CD4-positive, alpha-beta memory T cell (primary cell): Measurements from ENCODE around the gene UGGT1. TPM values are rescaled to one million over a fixed set of nuclear protein-coding genes. Genes with fewer than 3 reads are reported as not detected.

Experiments
- CTCF ChIA-PET: fragments of 350-600 bp; sonication (Branson Sonifier 250); formaldehyde crosslinking; loops from one replicate; lab custom pipeline; 2021; ENCODE audit warnings: inconsistent platforms; ENCODE audit not compliant: partially characterized antibody; lab: Charles Lee
- POLR2A ChIA-PET: fragments of 350-600 bp; sonication (Branson Sonifier 250); formaldehyde crosslinking; loops from one replicate; lab custom pipeline; 2021; ENCODE audit not compliant: partially characterized antibody; lab: Charles Lee
- DNase-seq, 5 donors: peaks; one replicate each; pipeline versions ENCODE4 v3.0.0 to v3.0.0-alpha.2; 2020 to 2022; ENCODE audit warnings: mixed read lengths in 1 of 5
- H3K27ac ChIP-seq: one replicate; pipeline ENCODE4 v1.7.0; 2013; ENCODE audit warnings: low read depth, low read length
- H3K27me3 ChIP-seq: 2 replicates; pipeline ENCODE4 v1.7.0; 2013; ENCODE audit warnings: mild to moderate bottlenecking, low read length, moderate library complexity; ENCODE audit not compliant: insufficient read depth
- H3K36me3 ChIP-seq: 2 replicates; pipeline ENCODE4 v1.7.0; 2013; ENCODE audit warnings: mild to moderate bottlenecking, low read length, moderate library complexity; ENCODE audit not compliant: insufficient read depth
- H3K4me1 ChIP-seq: 2 replicates; pipeline ENCODE4 v1.7.0; 2013; ENCODE audit warnings: mild to moderate bottlenecking, low read length, moderate library complexity; ENCODE audit not compliant: insufficient read depth
- H3K4me3 ChIP-seq, 2 donors: one replicate each; pipeline ENCODE4 v1.7.0; 2013; ENCODE audit warnings: low read length in 2 of 2, mild to moderate bottlenecking in 1 of 2
- H3K9me3 ChIP-seq, 2 donors: one replicate each; pipeline ENCODE4 v1.7.0; 2013; ENCODE audit warnings: low read length in 2 of 2, control low read depth in 1 of 2; ENCODE audit not compliant: control insufficient read depth in 1 of 2
- H3K27ac Mint-ChIP-seq, 7 donors: one replicate each; pipeline ENCODE4 v1.8.0; 2020 to 2021; ENCODE audit warnings: mixed read lengths in 7 of 7, mild to moderate bottlenecking in 6 of 7, inconsistent platforms in 3 of 7, moderate library complexity in 3 of 7
- H3K27me3 Mint-ChIP-seq, 2 donors: one replicate each; pipeline ENCODE4 v1.8.0; 2020 to 2021; ENCODE audit warnings: mixed read lengths in 2 of 2
- H3K36me3 Mint-ChIP-seq, 2 donors: one replicate each; pipeline ENCODE4 v1.8.0; 2020 to 2021; ENCODE audit warnings: mixed read lengths in 2 of 2, inconsistent platforms in 1 of 2, mild to moderate bottlenecking in 1 of 2
- H3K4me1 Mint-ChIP-seq, 4 donors: one replicate each; pipeline ENCODE4 v1.8.0; 2020 to 2021; ENCODE audit warnings: mixed read lengths in 4 of 4, mild to moderate bottlenecking in 1 of 4
- H3K4me3 Mint-ChIP-seq, 8 donors: one replicate each; pipeline ENCODE4 v1.8.0; 2020 to 2021; ENCODE audit warnings: mixed read lengths in 8 of 8, mild to moderate bottlenecking in 7 of 8, moderate library complexity in 6 of 8, inconsistent platforms in 3 of 8
- H3K9me3 Mint-ChIP-seq, 8 donors: one replicate each; pipeline ENCODE4 v1.8.0; 2020 to 2021; ENCODE audit warnings: mixed read lengths in 8 of 8, mild to moderate bottlenecking in 5 of 8, inconsistent platforms in 3 of 8, moderate library complexity in 1 of 8
- intact Hi-C: fragments of 100-400 bp; cut with micrococcal nuclease; formaldehyde crosslinking; loops from one replicate; pipeline ENCODE4 v1.15.1; 2023
- polyA plus RNA-seq, 2 donors: library from polyadenylated mRNA; unstranded; fragments of 300-500 nt; fragmentation: Illumina TruSeq; gene quantifications; one replicate each; pipeline ENCODE4 v1.2.3, GENCODE V29; 2021
- total RNA-seq, 2 experiments: library from RNA; stranded (reverse); gene quantifications; one replicate each; pipeline ENCODE4 v1.2.3, GENCODE V29; 2021

Gene UGGT1
- total and polyA plus RNA-seq, 4 experiments from 2014 or later, result 6.5 to 60.2 (median 37.9) TPM

- CTCF ChIA-PET, result no interaction called here
- H3K4me1 ChIP-seq, result no peaks in the 10 kb centered on the region
- no peaks in the 10 kb centered on the region for H3K27me3 ChIP-seq
- Mint-ChIP-seq H3K36me3 (peaks cover 41 to 76% of the 10 kb centered on the region in 2 donors), H3K4me1 (peaks cover 0 to 3% (median 0%) of the 10 kb centered on the region in 4 donors), H3K27me3 (no peaks in the 10 kb centered on the region), H3K4me3 (no peak overlapping the region), H3K27ac (peak overlapping the region in 2 of 7 donors; percentile 4 to 32), H3K9me3 (no peaks in the 10 kb centered on the region)
- H3K9me3 ChIP-seq, result no peaks in the 10 kb centered on the region
- peaks cover 54% of the 10 kb centered on the region for H3K36me3 ChIP-seq
- H3K27ac ChIP-seq, result no peak overlapping the region
- DNase-seq, result no peak
- intact Hi-C loops, result no loop called here
- POLR2A ChIA-PET, result no interaction called here
- no peak overlapping the region for H3K4me3 ChIP-seq
These were observed 69.7 kb downstream of the UGGT1 start for GRCh38 chr2:128160616-128161275.

- Mint-ChIP-seq H3K9me3 (no peaks in the 10 kb centered on the region), H3K4me3 (no peak overlapping the region), H3K36me3 (peaks cover 44 to 79% of the 10 kb centered on the region in 2 donors), H3K27ac (peak overlapping the region in 4 of 7 donors; percentile 6 to 23 (median 8)), H3K4me1 (peaks cover 0 to 4% (median 0%) of the 10 kb centered on the region in 4 donors), H3K27me3 (no peaks in the 10 kb centered on the region)
- Histone ChIP-seq H3K9me3 (no peaks in the 10 kb centered on the region), H3K36me3 (peaks cover 55% of the 10 kb centered on the region), H3K27me3 (no peaks in the 10 kb centered on the region), H3K4me1 (no peaks in the 10 kb centered on the region), H3K27ac (no peak overlapping the region), H3K4me3 (no peak overlapping the region)
- intact Hi-C loops, result no loop called here
- CTCF ChIA-PET, result no interaction called here
- POLR2A ChIA-PET, result no interaction called here
- no peak for DNase-seq
These were observed 71.3 kb downstream of the UGGT1 start for GRCh38 chr2:128162266-128162665.

- Mint-ChIP-seq H3K9me3 (no peaks in the 10 kb centered on the region), H3K27ac (no peak overlapping the region), H3K4me3 (no peak overlapping the region), H3K4me1 (peaks cover 0 to 10% (median 8%) of the 10 kb centered on the region in 4 donors), H3K36me3 (peaks cover 43 to 79% of the 10 kb centered on the region in 2 donors), H3K27me3 (no peaks in the 10 kb centered on the region)
- Histone ChIP-seq H3K27ac (no peak overlapping the region), H3K9me3 (no peaks in the 10 kb centered on the region), H3K4me3 (no peak overlapping the region), H3K36me3 (peaks cover 57% of the 10 kb centered on the region), H3K4me1 (peaks cover 9% of the 10 kb centered on the region), H3K27me3 (no peaks in the 10 kb centered on the region)
- intact Hi-C loops, result no loop called here
- ChIA-PET CTCF (interaction anchor here (1.4 kb wide), 1 partner anchor 12 kb away, joined by 4 read pairs; no protein-coding TSS in a partner anchor), POLR2A (no interaction called here)
- no peak for DNase-seq
These were observed 73.3 kb downstream of the UGGT1 start for GRCh38 chr2:128164311-128164710.

- H3K9me3 Mint-ChIP-seq, result no peaks in the 10 kb centered on the region
- ChIA-PET POLR2A (no interaction called here), CTCF (no interaction called here)
- no peak overlapping the region for H3K27ac Mint-ChIP-seq
- Histone ChIP-seq H3K4me1 (peaks cover 9% of the 10 kb centered on the region), H3K36me3 (peaks cover 55% of the 10 kb centered on the region), H3K27ac (no peak overlapping the region), H3K4me3 (no peak overlapping the region), H3K27me3 (no peaks in the 10 kb centered on the region), H3K9me3 (no peaks in the 10 kb centered on the region)
- peaks cover 0 to 8% (median 8%) of the 10 kb centered on the region in 4 donors for H3K4me1 Mint-ChIP-seq
- no peak for DNase-seq
- H3K36me3 Mint-ChIP-seq, result peaks cover 55 to 78% of the 10 kb centered on the region in 2 donors
- H3K27me3 Mint-ChIP-seq, result no peaks in the 10 kb centered on the region
- no peak overlapping the region for H3K4me3 Mint-ChIP-seq
- intact Hi-C loops, result no loop called here
These were observed 75.8 kb downstream of the UGGT1 start for GRCh38 chr2:128166746-128167353.

GRCh38 chr2:128169094-128169493, 78.1 kb downstream of the UGGT1 start:
- H3K27me3 Mint-ChIP-seq, result no peaks in the 10 kb centered on the region
- Histone ChIP-seq H3K9me3 (no peaks in the 10 kb centered on the region), H3K27ac (no peak overlapping the region), H3K4me1 (peaks cover 9% of the 10 kb centered on the region), H3K4me3 (no peak overlapping the region), H3K36me3 (peaks cover 76% of the 10 kb centered on the region), H3K27me3 (no peaks in the 10 kb centered on the region)
- H3K27ac Mint-ChIP-seq, result no peak overlapping the region
- H3K4me3 Mint-ChIP-seq, result no peak overlapping the region
- peaks cover 68 to 88% of the 10 kb centered on the region in 2 donors for H3K36me3 Mint-ChIP-seq
- no peak for DNase-seq
- H3K4me1 Mint-ChIP-seq, result peaks cover 0 to 8% (median 7%) of the 10 kb centered on the region in 4 donors
- CTCF ChIA-PET, result interaction anchor here (1.1 kb wide), 1 partner anchor 65 kb away, joined by 3 read pairs; no protein-coding TSS in a partner anchor
- intact Hi-C loops, result no loop called here
- POLR2A ChIA-PET, result no interaction called here
- no peaks in the 10 kb centered on the region for H3K9me3 Mint-ChIP-seq

GRCh38 chr2:128169497-128169896, 78.5 kb downstream of the UGGT1 start:
- no peaks in the 10 kb centered on the region for H3K9me3 ChIP-seq
- DNase-seq, result no peak
- no peak overlapping the region for H3K27ac ChIP-seq
- peaks cover 75% of the 10 kb centered on the region for H3K36me3 ChIP-seq
- intact Hi-C loops, result no loop called here
- CTCF ChIA-PET, result interaction anchor here (1.1 kb wide), 1 partner anchor 65 kb away, joined by 3 read pairs; no protein-coding TSS in a partner anchor
- Mint-ChIP-seq H3K27me3 (no peaks in the 10 kb centered on the region), H3K27ac (peak overlapping the region in 2 of 7 donors; percentile 12 to 19), H3K36me3 (peaks cover 68 to 86% of the 10 kb centered on the region in 2 donors), H3K4me3 (no peak overlapping the region), H3K4me1 (peaks cover 0 to 8% (median 7%) of the 10 kb centered on the region in 4 donors), H3K9me3 (no peaks in the 10 kb centered on the region)
- POLR2A ChIA-PET, result no interaction called here
- no peak overlapping the region for H3K4me3 ChIP-seq
- peaks cover 9% of the 10 kb centered on the region for H3K4me1 ChIP-seq
- no peaks in the 10 kb centered on the region for H3K27me3 ChIP-seq

GRCh38 chr2:128169933-128170709, 79.1 kb downstream of the UGGT1 start:
- Histone ChIP-seq H3K4me1 (peaks cover 9% of the 10 kb centered on the region), H3K36me3 (peaks cover 75% of the 10 kb centered on the region), H3K9me3 (no peaks in the 10 kb centered on the region), H3K27ac (no peak overlapping the region), H3K4me3 (no peak overlapping the region), H3K27me3 (no peaks in the 10 kb centered on the region)
- Mint-ChIP-seq H3K36me3 (peaks cover 68 to 86% of the 10 kb centered on the region in 2 donors), H3K27me3 (no peaks in the 10 kb centered on the region), H3K9me3 (no peaks in the 10 kb centered on the region), H3K4me1 (peaks cover 0 to 8% (median 7%) of the 10 kb centered on the region in 4 donors), H3K27ac (peak overlapping the region in 5 of 7 donors; percentile 2 to 66 (median 29)), H3K4me3 (no peak overlapping the region)
- CTCF ChIA-PET, result interaction anchor here (1.1 kb wide), 1 partner anchor 64 kb away, joined by 3 read pairs; no protein-coding TSS in a partner anchor
- DNase-seq, result no peak
- intact Hi-C loops, result no loop called here
- POLR2A ChIA-PET, result no interaction called here
